Measurements from ENCODE around the gene CD63.

The CD63 gene

GRCh38 chr12:55697686-55698085 is 31.1 kb downstream of the CD63 start:
- Mint-ChIP-seq H3K9me3 (no peaks in the 10 kb centered on the region), H3K4me3 (no peak overlapping the region), H3K27me3 (peaks cover 2% of the 10 kb centered on the region), H3K36me3 (ENCODE audit: low read depth) (no peaks in the 10 kb centered on the region), H3K27ac (no peak overlapping the region), H3K4me1 (no peaks in the 10 kb centered on the region)
- DNase-seq (no peak), ATAC-seq (no peak)

- Mint-ChIP-seq H3K27ac (no peak overlapping the region), H3K9me3 (no peaks in the 10 kb centered on the region), H3K36me3 (ENCODE audit: low read depth) (no peaks in the 10 kb centered on the region), H3K27me3 (peaks cover 2% of the 10 kb centered on the region), H3K4me3 (no peak overlapping the region), H3K4me1 (no peaks in the 10 kb centered on the region)
- no peak for ATAC-seq
- DNase-seq: no peak
These were observed 31.9 kb downstream of the CD63 start for GRCh38 chr12:55696796-55697462.

- H3K36me3 Mint-ChIP-seq (ENCODE audit: low read depth): no peaks in the 10 kb centered on the region
These were observed 32.7 kb downstream of the CD63 start for GRCh38 chr12:55696141-55696540.

GRCh38 chr12:55695349-55695748 is 33.5 kb downstream of the CD63 start:
- no peaks in the 10 kb centered on the region for H3K36me3 Mint-ChIP-seq (ENCODE audit: low read depth)
- ATAC-seq: no peak
- no peak overlapping the region for H3K27ac Mint-ChIP-seq
- no peak for DNase-seq
- no peak overlapping the region for H3K4me3 Mint-ChIP-seq
- H3K27me3 Mint-ChIP-seq: no peaks in the 10 kb centered on the region
- H3K9me3 Mint-ChIP-seq: no peaks in the 10 kb centered on the region
- no peaks in the 10 kb centered on the region for H3K4me1 Mint-ChIP-seq

More at GRCh38 chr12:55696141-55696540, 32.7 kb downstream of the CD63 start:
- DNase-seq (no peak), ATAC-seq (no peak)
- Mint-ChIP-seq H3K9me3 (no peaks in the 10 kb centered on the region), H3K4me1 (no peaks in the 10 kb centered on the region), H3K4me3 (no peak overlapping the region), H3K27me3 (no peaks in the 10 kb centered on the region), H3K27ac (no peak overlapping the region)

GRCh38 chr12:55694651-55695050 is 34.2 kb downstream of the CD63 start:
- Mint-ChIP-seq H3K27ac (no peak overlapping the region), H3K27me3 (no peaks in the 10 kb centered on the region)

GRCh38 chr12:55694188-55694515 is 34.7 kb downstream of the CD63 start:
- H3K36me3 Mint-ChIP-seq (ENCODE audit: low read depth): no peaks in the 10 kb centered on the region
- H3K4me3 Mint-ChIP-seq: no peak overlapping the region
- ATAC-seq (no peak), DNase-seq (no peak)
- no peaks in the 10 kb centered on the region for H3K9me3 Mint-ChIP-seq
- no peaks in the 10 kb centered on the region for H3K4me1 Mint-ChIP-seq
- no peak overlapping the region for H3K27ac Mint-ChIP-seq
- H3K27me3 Mint-ChIP-seq: no peaks in the 10 kb centered on the region

More at GRCh38 chr12:55694651-55695050, 34.2 kb downstream of the CD63 start:
- ATAC-seq: no peak
- Mint-ChIP-seq H3K4me3 (no peak overlapping the region), H3K9me3 (no peaks in the 10 kb centered on the region), H3K4me1 (no peaks in the 10 kb centered on the region), H3K36me3 (ENCODE audit: low read depth) (no peaks in the 10 kb centered on the region)
- no peak for DNase-seq

GRCh38 chr12:55693323-55694187 is 35.3 kb downstream of the CD63 start:
- Mint-ChIP-seq H3K36me3 (ENCODE audit: low read depth) (no peaks in the 10 kb centered on the region), H3K4me1 (no peaks in the 10 kb centered on the region), H3K4me3 (no peak overlapping the region), H3K27me3 (no peaks in the 10 kb centered on the region), H3K27ac (no peak overlapping the region), H3K9me3 (no peaks in the 10 kb centered on the region)
- ATAC-seq: no peak
- no peak for DNase-seq

- Mint-ChIP-seq H3K9me3 (no peaks in the 10 kb centered on the region), H3K27ac (no peak overlapping the region), H3K27me3 (no peaks in the 10 kb centered on the region), H3K4me3 (no peak overlapping the region), H3K4me1 (peaks cover 3% of the 10 kb centered on the region), H3K36me3 (ENCODE audit: low read depth) (no peaks in the 10 kb centered on the region)
- DNase-seq: no peak
- no peak for ATAC-seq
These were observed 36.0 kb downstream of the CD63 start for GRCh38 chr12:55692631-55693322.

- Mint-ChIP-seq H3K4me1 (peaks cover 11% of the 10 kb centered on the region), H3K27ac (no peak overlapping the region), H3K27me3 (no peaks in the 10 kb centered on the region), H3K9me3 (no peaks in the 10 kb centered on the region), H3K4me3 (no peak overlapping the region), H3K36me3 (ENCODE audit: low read depth) (no peaks in the 10 kb centered on the region)
- ATAC-seq (no peak), DNase-seq (no peak)
These were observed 39.8 kb downstream of the CD63 start for GRCh38 chr12:55688716-55689655.

- peaks cover under 1% of the 10 kb centered on the region for H3K27me3 Mint-ChIP-seq
- no peaks in the 10 kb centered on the region for H3K36me3 Mint-ChIP-seq (ENCODE audit: low read depth)
- no peak overlapping the region for H3K4me3 Mint-ChIP-seq
- DNase-seq (peak; percentile 44), ATAC-seq (peak; percentile 79)
- peaks cover 11% of the 10 kb centered on the region for H3K4me1 Mint-ChIP-seq
- no peak overlapping the region for H3K27ac Mint-ChIP-seq
- H3K9me3 Mint-ChIP-seq: no peaks in the 10 kb centered on the region
These were observed 41.1 kb downstream of the CD63 start for GRCh38 chr12:55687746-55688145.

GRCh38 chr12:55686366-55687010 is 42.3 kb downstream of the CD63 start:
- H3K36me3 Mint-ChIP-seq (ENCODE audit: low read depth): no peaks in the 10 kb centered on the region
- ATAC-seq (no peak), DNase-seq (no peak)
- peaks cover 15% of the 10 kb centered on the region for H3K4me1 Mint-ChIP-seq
- H3K9me3 Mint-ChIP-seq: no peaks in the 10 kb centered on the region
- no peak overlapping the region for H3K27ac Mint-ChIP-seq
- no peak overlapping the region for H3K4me3 Mint-ChIP-seq
- peaks cover 7% of the 10 kb centered on the region for H3K27me3 Mint-ChIP-seq

- Mint-ChIP-seq H3K4me3 (no peak overlapping the region), H3K27me3 (peaks cover 15% of the 10 kb centered on the region), H3K4me1 (peaks cover 23% of the 10 kb centered on the region), H3K36me3 (ENCODE audit: low read depth) (no peaks in the 10 kb centered on the region), H3K27ac (no peak overlapping the region), H3K9me3 (no peaks in the 10 kb centered on the region)
- DNase-seq: no peak
- ATAC-seq: no peak
These were observed 43.1 kb downstream of the CD63 start for GRCh38 chr12:55685671-55686070.

GRCh38 chr12:55684761-55685370 is 43.9 kb downstream of the CD63 start:
- H3K27ac Mint-ChIP-seq: no peak overlapping the region
- no peak for ATAC-seq

More at GRCh38 chr12:55684761-55685370, 43.9 kb downstream of the CD63 start:
- Mint-ChIP-seq H3K36me3 (ENCODE audit: low read depth) (no peaks in the 10 kb centered on the region), H3K4me3 (no peak overlapping the region), H3K9me3 (no peaks in the 10 kb centered on the region), H3K27me3 (peaks cover 20% of the 10 kb centered on the region), H3K4me1 (peaks cover 24% of the 10 kb centered on the region)
- no peak for DNase-seq

Data from activated naive CD8-positive, alpha-beta T cell treated with anti-CD3 and anti-CD28 coated beads, Interleukin-2, amount 50 U/mL, for 24 hours (primary cell).